Limb (tissue), 2 donors: ENCODE results near the gene DDX11.
"Not testable (repeated sequence)": the region's sequence is repeated elsewhere in the genome, so short reads cannot be mapped to it uniquely, and the experiment has no call there.

Experiments
- DNase-seq, 2 donors: peaks; one replicate each; pipeline ENCODE4 v3.0.0-alpha.2; 2016; ENCODE audit errors: extremely low spot score in 2 of 2

DDX11 gene

GRCh38 chr12:31073527-31074332 lies at the start of gene DDX11:
Gene DDX11, plus strand, starts transcription at chr12:31073860. Its CDS starts 4,534 bp downstream, at chr12:31078394.
- DNase-seq = peak; percentile 91 to 93

GRCh38 chr12:31026202-31026601 lies 47.5 kb upstream of the DDX11 start:
- DNase-seq = no peak

- DNase-seq = not testable (repeated sequence)
These were observed 46.7 kb upstream of the DDX11 start for GRCh38 chr12:31027006-31027405.

- no peak for DNase-seq
These were observed 44.2 kb upstream of the DDX11 start for GRCh38 chr12:31029468-31029867.

GRCh38 chr12:31029916-31030562 lies 43.6 kb upstream of the DDX11 start:
- DNase-seq = no peak

GRCh38 chr12:31031951-31032335 lies 41.7 kb upstream of the DDX11 start:
- DNase-seq = no peak

- DNase-seq = no peak
These were observed 40.5 kb upstream of the DDX11 start for GRCh38 chr12:31033146-31033545.

GRCh38 chr12:31033681-31034080 lies 40.0 kb upstream of the DDX11 start:
- no peak for DNase-seq

- no peak for DNase-seq
These were observed 39.3 kb upstream of the DDX11 start for GRCh38 chr12:31034372-31034771.

- DNase-seq = no peak
These were observed 38.4 kb upstream of the DDX11 start for GRCh38 chr12:31035226-31035625.

GRCh38 chr12:31035967-31036665 lies 37.5 kb upstream of the DDX11 start:
- no peak for DNase-seq

- DNase-seq = no peak
These were observed 36.6 kb upstream of the DDX11 start for GRCh38 chr12:31037028-31037427.

- no peak for DNase-seq
These were observed 35.7 kb upstream of the DDX11 start for GRCh38 chr12:31037931-31038330.

GRCh38 chr12:31041033-31041564 lies 32.6 kb upstream of the DDX11 start:
- no peak for DNase-seq

- not testable (repeated sequence) for DNase-seq
These were observed 23.5 kb upstream of the DDX11 start for GRCh38 chr12:31050143-31050542.

GRCh38 chr12:31050548-31050947 lies 23.1 kb upstream of the DDX11 start:
- not testable (repeated sequence) for DNase-seq

- DNase-seq = not testable (repeated sequence)
These were observed 22.0 kb upstream of the DDX11 start for GRCh38 chr12:31051692-31052091.

- not testable (repeated sequence) for DNase-seq
These were observed 21.5 kb upstream of the DDX11 start for GRCh38 chr12:31052121-31052520.

- not testable (repeated sequence) for DNase-seq
These were observed 20.8 kb upstream of the DDX11 start for GRCh38 chr12:31052666-31053439.

- not testable (repeated sequence) for DNase-seq
These were observed 19.7 kb upstream of the DDX11 start for GRCh38 chr12:31053944-31054343.

- DNase-seq = no peak
These were observed 16.0 kb upstream of the DDX11 start for GRCh38 chr12:31057671-31058070.
